Mucosa of descending colon (tissue), 3 donors: ENCODE data around the gene SORCS2. TPM values are rescaled to one million over a fixed set of nuclear protein-coding genes. Genes with fewer than 3 reads are reported as not detected.

Source experiments
- ATAC-seq: fragments of 200-7000 bp; cut with Tn5 transposase; one replicate; pipeline ENCODE4 v1.9.1; 2020; ENCODE audit warnings: mild to moderate bottlenecking, moderate library complexity
- DNase-seq, 3 donors: peaks; one replicate each; pipeline ENCODE4 v3.0.0-alpha.2; 2020
- H3K36me3 ChIP-seq: fragments of 200-600 bp; one replicate; pipeline ENCODE4 v1.8.0; 2021; ENCODE audit warnings: low read depth, mild to moderate bottlenecking
- H3K4me1 ChIP-seq: fragments of 200-600 bp; one replicate; pipeline ENCODE4 v1.8.0; 2021; ENCODE audit warnings: low read depth, mild to moderate bottlenecking
- H3K4me3 ChIP-seq: fragments of 200-600 bp; one replicate; pipeline ENCODE4 v1.8.0; 2021; ENCODE audit warnings: mild to moderate bottlenecking
- H3K9me3 ChIP-seq: fragments of 200-600 bp; one replicate; pipeline ENCODE4 v1.8.0; 2021; ENCODE audit warnings: mild to moderate bottlenecking
- CTCF ChIP-seq: fragments of 200-600 bp; IDR thresholded peaks from one replicate; pipeline ENCODE4 v1.8.0; 2022; ENCODE audit warnings: antibody characterized with exemption, mild to moderate bottlenecking
- intact Hi-C, 2 donors: fragments of 100-400 bp; cut with DNase I in 1 of 2; cut with micrococcal nuclease in 1 of 2; formaldehyde crosslinking; loops; one replicate each; pipeline versions ENCODE4 v1.11.0 to v1.11.1; 2022; cut with DNase I, micrococcal nuclease
- total RNA-seq, 3 donors: library from RNA; stranded (reverse); fragmentation: NEBNext Ultra II Directional in 2 of 3; extraction: Animal tissue kit (Norgen Biotek cat#: 25700) in 2 of 3; gene quantifications; one replicate each; pipeline versions ENCODE4 v1.2.1 to v1.2.4, GENCODE V29; 2021 to 2023
- donor health status: DM: no; HTN: no; CAD: no; lungs with moderate emphysema.
- donor health status: DM: no; HTN: no; CAD: no.
- donor health status: DM: no; HTN: yes; CAD: no.

SORCS2 gene
- total RNA-seq, 3 donors from 2014 or later = 0.20 to 3.1 (median 1.5) TPM

GRCh38 chr4:7478665-7479064, 286.3 kb downstream of the SORCS2 start:
- TF ChIP-seq CTCF = no peak
- Histone ChIP-seq H3K4me3 (no peak overlapping the region), H3K36me3 (no peaks in the 10 kb centered on the region), H3K4me1 (no peaks in the 10 kb centered on the region), H3K9me3 (no peaks in the 10 kb centered on the region)
- ATAC-seq (no peak), DNase-seq (no peak)
- intact Hi-C loops = no loop called here

GRCh38 chr4:7480423-7480822, 288.1 kb downstream of the SORCS2 start:
- no peak for ATAC-seq
- no peaks in the 10 kb centered on the region for H3K9me3 ChIP-seq
- no peak for DNase-seq
- no peak overlapping the region for H3K4me3 ChIP-seq
- no peaks in the 10 kb centered on the region for H3K36me3 ChIP-seq
- intact Hi-C loops = no loop called here
- no peak for TF ChIP-seq CTCF
- H3K4me1 ChIP-seq = no peaks in the 10 kb centered on the region

- ATAC-seq (no peak), DNase-seq (no peak)
- intact Hi-C loops = no loop called here
- no peak overlapping the region for H3K4me3 ChIP-seq
- H3K4me1 ChIP-seq = no peaks in the 10 kb centered on the region
- no peaks in the 10 kb centered on the region for H3K9me3 ChIP-seq
- no peak for TF ChIP-seq CTCF
- H3K36me3 ChIP-seq = no peaks in the 10 kb centered on the region
Observed at GRCh38 chr4:7481227-7481626, 288.9 kb downstream of the SORCS2 start.

DNA sequence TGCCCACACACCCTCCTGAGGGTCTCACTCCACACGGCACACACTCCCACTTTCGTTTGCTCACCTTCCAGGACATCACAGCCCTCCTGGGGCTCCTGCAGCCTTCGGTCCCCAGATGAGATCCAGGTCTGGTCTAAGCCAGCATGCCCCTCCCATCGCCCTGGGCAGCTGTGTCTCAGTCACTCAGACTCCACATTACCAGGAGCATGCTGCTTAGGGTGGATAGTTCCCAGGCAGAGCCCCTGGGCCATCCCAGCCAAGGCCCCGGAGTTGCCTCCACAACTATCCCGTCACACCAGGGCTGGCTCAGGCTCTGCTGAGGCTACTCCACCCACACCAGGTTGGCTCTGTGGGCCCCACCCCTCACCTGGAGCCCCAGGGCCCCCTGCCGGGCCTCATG, 292.8 kb downstream of the SORCS2 start:
- Histone ChIP-seq H3K4me3 (no peak overlapping the region), H3K4me1 (no peaks in the 10 kb centered on the region), H3K9me3 (no peaks in the 10 kb centered on the region), H3K36me3 (no peaks in the 10 kb centered on the region)
- no peak for DNase-seq
- intact Hi-C loops = no loop called here
- TF ChIP-seq CTCF = no peak
- no peak for ATAC-seq

- Histone ChIP-seq H3K4me3 (no peak overlapping the region), H3K36me3 (no peaks in the 10 kb centered on the region), H3K4me1 (no peaks in the 10 kb centered on the region), H3K9me3 (no peaks in the 10 kb centered on the region)
- ATAC-seq = no peak
- TF ChIP-seq CTCF = no peak
- no peak for DNase-seq
- intact Hi-C loops = no loop called here
Observed at GRCh38 chr4:7486101-7486500, 293.8 kb downstream of the SORCS2 start.

DNA sequence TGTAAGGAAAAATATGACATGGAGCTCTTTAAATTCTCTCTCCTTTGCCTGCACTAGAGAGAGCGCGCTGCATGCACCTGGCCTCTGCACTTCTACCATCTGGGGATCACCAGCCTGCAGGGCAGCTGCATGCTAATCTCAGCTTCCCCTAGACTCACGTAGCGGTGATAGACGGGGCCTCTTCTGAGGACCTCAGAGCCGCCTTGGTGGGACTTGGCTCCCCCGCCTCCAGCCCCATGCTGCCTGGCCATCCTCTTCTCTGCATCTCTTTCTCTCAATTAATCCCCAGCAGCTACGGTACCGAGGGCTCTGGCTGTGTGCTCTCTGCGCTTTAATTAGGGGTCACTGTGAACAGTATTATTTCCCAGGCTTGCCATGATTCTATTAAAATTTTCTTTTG, 295.2 kb downstream of the SORCS2 start:
- ATAC-seq = no peak
- no peak overlapping the region for H3K4me3 ChIP-seq
- H3K9me3 ChIP-seq = no peaks in the 10 kb centered on the region
- no peaks in the 10 kb centered on the region for H3K36me3 ChIP-seq
- DNase-seq = no peak
- intact Hi-C loops = no loop called here
- no peak for TF ChIP-seq CTCF
- H3K4me1 ChIP-seq = no peaks in the 10 kb centered on the region
